Breast epithelium (tissue), 3 donors: ENCODE results near the gene SNX24.

ENCODE experiments used
- CTCF ChIP-seq, 3 donors: fragments of 450-650 bp; IDR thresholded peaks; one replicate each; pipeline ENCODE4 v1.5.1; 2016 to 2017; ENCODE audit warnings: antibody characterized with exemption in 3 of 3, mild to moderate bottlenecking in 3 of 3, moderate library complexity in 3 of 3
- POLR2A ChIP-seq: fragments of 450-650 bp; IDR thresholded peaks from one replicate; pipeline ENCODE4 v1.6.1; 2016; ENCODE audit warnings: antibody characterized with exemption, mild to moderate bottlenecking, moderate library complexity
- POLR2AphosphoS5 ChIP-seq, 3 donors: sonication (generic); formaldehyde crosslinking; IDR thresholded peaks; one replicate each; pipeline ENCODE4 v1.6.1; 2017; ENCODE audit warnings: antibody characterized with exemption in 3 of 3

GRCh38 chr5:122940890-122941289 is 95.5 kb downstream of the SNX24 start:
- TF ChIP-seq POLR2A (no peak), CTCF (IDR thresholded peaks at IDR 0.05) (no peak), POLR2AphosphoS5 (IDR thresholded peaks at IDR 0.05) (no peak)
